Left ventricle myocardium inferior (tissue), 1 donor: Measurements from ENCODE around the gene TAGLN. TPM values are rescaled to one million over a fixed set of nuclear protein-coding genes. Genes with fewer than 3 reads are reported as not detected.

Source experiments
- DNase-seq: peaks from one replicate; pipeline ENCODE4 v3.0.0-alpha.2; 2020
- H3K27ac ChIP-seq: fragments of 200-600 bp; replicated peaks from 2 replicates; pipeline ENCODE4 v1.8.0; 2021
- H3K27me3 ChIP-seq: fragments of 200-600 bp; 2 replicates; pipeline ENCODE4 v1.8.0; 2021; ENCODE audit warnings: low read depth
- H3K36me3 ChIP-seq: fragments of 200-600 bp; 2 replicates; pipeline ENCODE4 v1.8.0; 2021
- H3K4me1 ChIP-seq: fragments of 200-600 bp; 2 replicates; pipeline ENCODE4 v1.8.0; 2021
- H3K4me3 ChIP-seq: fragments of 200-600 bp; 2 replicates; pipeline ENCODE4 v1.8.0; 2021; ENCODE audit warnings: mild to moderate bottlenecking, moderate library complexity
- H3K9me3 ChIP-seq: fragments of 200-600 bp; replicated peaks from 2 replicates; pipeline ENCODE4 v1.8.0; 2021
- intact Hi-C: fragments of 100-400 bp; cut with micrococcal nuclease; formaldehyde crosslinking; loops from one replicate; pipeline ENCODE4 v1.11.0; 2022
- total RNA-seq: library from RNA; stranded (reverse); fragmentation: NEBNext Ultra II Directional; extraction: Animal tissue kit (Norgen Biotek cat#: 25700); gene quantifications from one replicate; pipeline ENCODE4 v1.2.1, GENCODE V29; 2021
- TF ChIP-seq, protein P1 (sequence below): fragments of 200-600 bp; IDR thresholded peaks from 2 replicates; pipeline ENCODE4 v1.8.0; 2021; ENCODE audit warnings: antibody characterized with exemption, mild to moderate bottlenecking, borderline replicate concordance
- donor health status: DM: no; HTN: yes; CAD: no; lungs with severe emphysema.

TAGLN gene
- total RNA-seq, 1 donor from 2014 or later: 113 TPM

DNA sequence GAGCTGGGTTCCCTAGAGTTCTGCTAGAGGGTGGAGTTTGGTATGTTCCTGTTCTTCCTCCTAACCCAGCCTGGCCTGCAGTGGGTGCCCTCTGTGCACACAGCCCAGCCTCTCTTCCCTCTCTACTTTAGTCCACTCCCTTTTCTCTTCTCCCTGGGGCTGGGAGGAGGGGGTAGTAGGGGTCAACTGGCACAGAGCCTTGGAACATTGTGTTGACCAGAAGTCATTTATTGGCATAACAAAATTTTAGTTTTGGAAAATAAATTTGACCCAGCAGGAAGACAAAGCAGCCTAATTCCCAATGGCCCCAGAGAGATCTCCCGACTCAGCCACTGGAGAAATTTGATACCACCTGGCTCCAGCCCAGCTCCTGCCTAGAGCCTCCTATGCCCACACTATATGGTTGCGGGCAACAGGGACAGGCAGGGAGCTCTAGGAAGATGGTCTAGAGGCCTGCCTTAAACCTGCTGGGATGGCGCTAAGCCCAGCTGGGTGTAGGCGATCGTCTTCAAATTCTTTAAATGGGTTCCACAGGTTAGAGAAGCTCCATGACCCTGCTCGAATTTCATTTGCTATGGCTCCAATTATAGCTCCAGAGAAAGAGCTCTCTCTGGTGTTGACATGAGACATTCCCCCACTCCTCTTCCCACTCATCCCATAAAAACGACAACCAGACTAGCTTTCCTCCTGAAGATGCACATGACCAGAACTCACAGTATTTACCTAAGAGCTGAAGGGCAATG, 22.8 kb downstream of the TAGLN start:
- H3K36me3 ChIP-seq: peaks cover 56% of the 10 kb centered on the region
- intact Hi-C loops: no loop called here
- H3K4me1 ChIP-seq: peaks cover 67% of the 10 kb centered on the region
- TF ChIP-seq, protein P1, sequence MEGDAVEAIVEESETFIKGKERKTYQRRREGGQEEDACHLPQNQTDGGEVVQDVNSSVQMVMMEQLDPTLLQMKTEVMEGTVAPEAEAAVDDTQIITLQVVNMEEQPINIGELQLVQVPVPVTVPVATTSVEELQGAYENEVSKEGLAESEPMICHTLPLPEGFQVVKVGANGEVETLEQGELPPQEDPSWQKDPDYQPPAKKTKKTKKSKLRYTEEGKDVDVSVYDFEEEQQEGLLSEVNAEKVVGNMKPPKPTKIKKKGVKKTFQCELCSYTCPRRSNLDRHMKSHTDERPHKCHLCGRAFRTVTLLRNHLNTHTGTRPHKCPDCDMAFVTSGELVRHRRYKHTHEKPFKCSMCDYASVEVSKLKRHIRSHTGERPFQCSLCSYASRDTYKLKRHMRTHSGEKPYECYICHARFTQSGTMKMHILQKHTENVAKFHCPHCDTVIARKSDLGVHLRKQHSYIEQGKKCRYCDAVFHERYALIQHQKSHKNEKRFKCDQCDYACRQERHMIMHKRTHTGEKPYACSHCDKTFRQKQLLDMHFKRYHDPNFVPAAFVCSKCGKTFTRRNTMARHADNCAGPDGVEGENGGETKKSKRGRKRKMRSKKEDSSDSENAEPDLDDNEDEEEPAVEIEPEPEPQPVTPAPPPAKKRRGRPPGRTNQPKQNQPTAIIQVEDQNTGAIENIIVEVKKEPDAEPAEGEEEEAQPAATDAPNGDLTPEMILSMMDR: no peak
- H3K27me3 ChIP-seq: no peaks in the 10 kb centered on the region
- peak overlapping the region; percentile 21 for H3K4me3 ChIP-seq
- peak; percentile 69 for DNase-seq
- no peaks in the 10 kb centered on the region for H3K9me3 ChIP-seq
- H3K27ac ChIP-seq: peak overlapping the region; percentile 93

DNA sequence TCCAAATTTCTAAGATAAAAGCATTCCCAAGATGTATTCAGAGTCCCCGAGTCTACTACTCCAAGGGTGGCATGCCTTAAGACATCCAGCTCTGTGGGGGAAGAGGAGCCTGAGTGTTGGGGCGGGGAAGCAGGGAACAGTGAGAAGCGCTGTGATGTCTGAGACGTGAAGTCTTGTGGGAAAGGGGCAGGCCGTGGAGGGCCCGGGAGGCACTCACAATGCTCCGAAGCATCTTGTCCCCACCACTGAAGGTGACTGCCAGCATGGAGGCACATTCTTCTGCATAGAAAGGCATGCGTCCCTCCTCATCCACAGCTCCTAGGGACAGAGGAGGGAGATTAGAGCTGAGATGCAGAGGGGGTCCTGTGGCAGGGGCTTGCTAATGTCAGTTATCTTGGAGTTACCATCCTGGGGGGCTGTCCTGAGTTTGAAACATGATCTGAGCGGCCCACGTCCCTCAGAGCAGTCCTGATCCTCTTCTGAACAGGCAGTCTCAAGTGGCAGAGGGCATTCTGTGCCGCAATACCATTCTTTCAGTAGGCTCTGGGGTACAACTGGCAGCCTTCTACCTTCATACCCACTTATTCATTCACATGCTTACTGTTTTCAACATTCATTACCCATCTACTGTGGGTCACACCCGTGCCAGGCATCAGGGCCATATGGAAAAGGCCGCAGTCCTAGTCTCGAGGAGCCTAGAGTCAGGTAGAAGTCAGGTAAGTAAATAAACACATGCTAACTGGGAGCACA, 24.0 kb downstream of the TAGLN start:
- TF ChIP-seq, protein P1: no peak
- Histone ChIP-seq H3K36me3 (peaks cover 56% of the 10 kb centered on the region), H3K9me3 (no peaks in the 10 kb centered on the region), H3K27ac (peak overlapping the region; percentile 93), H3K4me1 (peaks cover 55% of the 10 kb centered on the region), H3K27me3 (no peaks in the 10 kb centered on the region), H3K4me3 (no peak overlapping the region)
- no peak for DNase-seq
- intact Hi-C loops: no loop called here

DNA sequence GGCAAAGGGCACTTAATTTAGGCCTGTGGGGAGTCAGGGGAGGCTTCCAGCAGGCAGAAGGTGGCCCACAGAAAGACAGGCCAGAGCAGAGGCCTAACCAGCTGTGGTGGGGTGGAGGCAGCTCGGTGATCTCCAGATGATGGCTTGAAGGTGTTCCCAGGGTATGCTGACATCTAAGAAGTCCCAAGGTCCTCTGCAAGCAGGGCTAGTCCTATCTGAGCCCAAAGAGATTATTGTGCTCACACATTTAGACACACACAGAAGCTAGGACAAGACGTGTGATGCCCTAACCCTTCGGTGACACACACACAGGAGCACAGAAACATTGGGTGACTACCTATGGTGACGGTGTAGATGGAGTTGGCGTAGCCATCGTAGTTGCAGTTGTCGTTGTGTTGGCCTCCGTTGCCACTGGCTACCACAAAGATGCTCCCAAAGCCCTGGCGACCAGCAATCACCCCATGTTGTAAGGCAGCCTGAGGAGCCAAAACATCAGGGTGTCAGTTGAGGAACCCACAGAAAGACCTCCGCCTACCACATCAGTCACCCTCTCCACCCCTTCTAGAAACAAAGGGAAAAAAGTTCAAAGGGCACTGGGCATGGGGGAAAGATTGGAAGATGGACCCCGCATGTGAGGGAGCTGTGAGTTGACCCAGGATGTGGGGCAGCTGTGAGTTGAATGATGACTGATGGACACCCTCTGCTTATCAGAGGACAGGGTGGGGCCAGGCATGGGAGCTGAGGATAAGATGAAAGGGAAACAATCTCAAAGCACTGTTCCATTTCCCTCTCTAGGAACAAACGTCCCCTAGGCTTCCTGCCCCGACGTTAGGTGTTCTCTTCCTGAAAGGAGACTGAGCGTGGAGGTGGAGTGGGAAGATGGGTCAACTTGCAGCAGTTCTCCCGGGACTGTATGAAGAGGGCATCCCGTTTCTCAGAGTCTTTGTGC, 24.8 kb downstream of the TAGLN start:
- Histone ChIP-seq H3K4me3 (no peak overlapping the region), H3K27ac (peak overlapping the region; percentile 93), H3K36me3 (peaks cover 56% of the 10 kb centered on the region), H3K4me1 (peaks cover 48% of the 10 kb centered on the region), H3K27me3 (no peaks in the 10 kb centered on the region), H3K9me3 (no peaks in the 10 kb centered on the region)
- intact Hi-C loops: no loop called here
- no peak for DNase-seq
- TF ChIP-seq, protein P1: no peak

DNA sequence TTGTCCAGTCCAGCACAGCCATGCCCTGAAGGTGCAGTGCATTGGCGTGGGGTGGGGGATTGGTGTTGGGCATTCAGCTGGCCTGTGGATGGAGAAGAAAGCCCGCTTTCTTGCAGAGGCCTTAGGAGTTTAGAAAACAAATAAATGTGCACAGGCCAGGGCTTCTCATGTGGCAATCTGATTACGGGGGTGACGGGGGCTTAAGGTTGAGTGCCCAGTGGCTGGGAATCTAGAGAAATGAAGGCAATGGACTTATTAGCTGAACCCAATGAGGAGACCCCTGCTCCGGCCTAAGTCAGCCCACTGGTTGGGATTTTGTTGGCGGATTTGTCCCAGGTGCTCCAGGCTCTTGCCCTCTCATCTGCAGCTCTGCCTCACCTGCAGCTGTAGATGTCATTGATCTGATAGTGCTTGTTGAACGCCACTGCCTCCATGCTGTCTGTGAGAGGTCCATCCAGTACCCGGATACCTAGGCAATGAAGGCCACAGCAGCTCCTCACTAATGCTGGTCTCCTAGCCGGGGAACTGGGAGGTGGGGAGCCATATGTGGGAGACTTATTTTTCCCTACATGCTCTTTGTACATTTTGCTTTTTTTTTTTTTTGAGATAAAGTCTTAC, 26.5 kb downstream of the TAGLN start:
- Histone ChIP-seq H3K4me1 (peaks cover 40% of the 10 kb centered on the region), H3K27me3 (no peaks in the 10 kb centered on the region), H3K9me3 (no peaks in the 10 kb centered on the region), H3K4me3 (no peak overlapping the region), H3K27ac (peak overlapping the region; percentile 32), H3K36me3 (peaks cover 57% of the 10 kb centered on the region)
- DNase-seq: no peak
- intact Hi-C loops: loop anchor here (5.0 kb wide), 1 partner anchor 433 kb away; the partner anchor contains the start of gene APOA5
- TF ChIP-seq, protein P1: no peak
